ENCODE measurements around the gene BLOC1S4. TPM values are rescaled to one million over a fixed set of nuclear protein-coding genes. Genes with fewer than 3 reads are reported as not detected.

Gene BLOC1S4
- total RNA-seq, 2 donors from 2014 or later: 13.3 to 15.0 TPM

Other genes with a start within 250 kb of the BLOC1S4 start
- gene PPP2R2C, start 243.6 kb upstream of the BLOC1S4 start, total RNA-seq: under 1 TPM in 1 of 2 donors, not detected in 1; 0.53 TPM
- 10 to 100 TPM; 33.5 to 40.3 TPM for gene MAN2B2, start 141.0 kb upstream of the BLOC1S4 start, total RNA-seq
- gene MRFAP1, start 75.5 kb upstream of the BLOC1S4 start, total RNA-seq: 100 to 1,000 TPM; 168 to 169 TPM
- gene S100P, start 22.3 kb upstream of the BLOC1S4 start, total RNA-seq: 100 to 1,000 TPM; 136 to 390 TPM
- 10 to 100 TPM; 27.1 to 33.7 TPM for gene MRFAP1L1, start 6.3 kb upstream of the BLOC1S4 start, total RNA-seq
- gene KIAA0232, start 66.6 kb downstream of the BLOC1S4 start, total RNA-seq: 10 to 100 TPM; 40.7 to 49.4 TPM
- gene TBC1D14, start 193.7 kb downstream of the BLOC1S4 start, total RNA-seq: 10 to 100 TPM; 53.1 to 56.6 TPM

Data from left colon (tissue), 2 donors.